ENCODE measurements around the gene WDTC1.

The WDTC1 gene

DNA sequence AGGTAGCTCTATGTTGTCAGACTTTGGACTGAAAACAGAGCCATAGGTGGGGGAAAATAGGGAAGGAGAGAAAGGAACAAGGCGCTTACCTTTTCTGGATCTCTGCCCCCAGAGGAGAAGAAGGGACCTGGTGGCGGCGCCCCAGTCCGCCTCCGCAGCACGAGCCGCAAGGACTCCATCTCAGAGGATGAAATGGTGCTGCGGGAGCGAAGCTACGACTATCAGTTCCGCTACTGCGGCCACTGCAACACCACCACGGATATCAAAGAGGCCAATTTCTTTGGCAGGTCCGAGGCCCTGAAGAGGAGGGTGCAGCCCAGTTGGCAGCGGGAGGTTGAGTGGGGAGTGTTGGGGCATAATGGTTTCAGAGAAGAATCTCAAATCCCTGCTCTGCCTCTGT lies 69.1 kb downstream of the WDTC1 start:
- Histone ChIP-seq H3K9me3 (no peaks in the 10 kb centered on the region), H3K4me3 (ENCODE audit: low read depth, low read length) (no peak overlapping the region), H3K27me3 (no peaks in the 10 kb centered on the region), H3K36me3 (no peaks in the 10 kb centered on the region), H3K4me1 (peaks cover 16% of the 10 kb centered on the region)
- no peak for TF ChIP-seq CTCF (IDR thresholded peaks at IDR 0.05; ENCODE audit: low read depth, low read length)
- no peak for DNase-seq

- Histone ChIP-seq H3K4me3 (ENCODE audit: low read depth, low read length) (no peak overlapping the region), H3K36me3 (no peaks in the 10 kb centered on the region), H3K4me1 (no peaks in the 10 kb centered on the region; the same call in 1 of the 2 replicates), H3K27me3 (no peaks in the 10 kb centered on the region), H3K9me3 (no peaks in the 10 kb centered on the region)
- DNase-seq: no peak
- TF ChIP-seq CTCF (IDR thresholded peaks at IDR 0.05; ENCODE audit: low read depth, low read length): no peak
These were observed 71.6 kb downstream of the WDTC1 start for GRCh38 chr1:27306071-27306470.

DNA sequence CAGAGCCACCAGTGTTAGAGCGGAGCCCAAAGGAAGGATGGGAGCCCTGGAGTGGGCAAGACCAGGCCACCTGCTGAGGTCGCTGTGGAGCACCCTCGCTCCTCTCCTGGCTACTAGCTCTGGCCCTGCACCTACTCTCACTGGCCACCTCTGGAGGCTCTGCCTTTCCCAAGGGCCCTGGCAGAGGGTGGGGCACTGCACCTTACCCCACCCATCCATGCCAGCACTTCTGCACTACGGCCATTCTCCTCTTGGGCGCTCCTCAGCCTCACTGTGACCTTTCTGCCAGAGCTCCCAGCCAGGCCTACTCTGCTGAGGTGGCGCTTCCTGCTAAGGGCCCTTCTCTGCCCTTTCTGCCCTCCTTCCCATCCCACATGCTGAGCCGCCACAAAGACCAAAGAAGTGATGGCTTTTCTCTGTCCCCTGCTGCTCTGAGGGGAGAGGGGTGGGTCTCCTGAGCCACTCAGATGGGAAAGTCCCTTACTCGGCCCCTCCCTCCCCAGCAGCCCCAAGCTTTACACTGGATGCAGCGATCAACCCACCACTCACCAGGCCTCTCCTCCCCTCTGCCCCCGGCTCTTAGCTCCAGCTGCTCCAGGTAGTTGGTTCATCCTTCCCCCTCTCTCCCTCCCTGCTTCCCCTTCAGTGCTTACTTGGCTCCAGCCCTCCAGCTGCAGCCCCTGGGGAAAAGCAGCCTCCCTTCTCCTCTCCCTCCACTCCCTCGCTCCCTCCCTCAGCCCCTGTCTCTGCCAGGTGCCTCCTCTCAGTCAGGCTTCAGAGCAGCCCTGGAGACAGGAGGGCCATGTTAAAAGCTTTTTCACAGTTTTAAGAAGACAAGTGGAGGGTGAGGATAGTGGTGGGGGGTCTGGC lies 72.7 kb downstream of the WDTC1 start:
- H3K36me3 ChIP-seq: no peaks in the 10 kb centered on the region
- no peak for TF ChIP-seq CTCF (IDR thresholded peaks at IDR 0.05; ENCODE audit: low read depth, low read length)
- H3K9me3 ChIP-seq: no peaks in the 10 kb centered on the region
- no peaks in the 10 kb centered on the region for H3K27me3 ChIP-seq
- no peak overlapping the region for H3K4me3 ChIP-seq (ENCODE audit: low read depth, low read length)
- DNase-seq: peak; percentile 21
- no peaks in the 10 kb centered on the region for H3K4me1 ChIP-seq

- TF ChIP-seq CTCF (IDR thresholded peaks at IDR 0.05; ENCODE audit: low read depth, low read length): no peak
- no peak for DNase-seq
- H3K9me3 ChIP-seq: no peaks in the 10 kb centered on the region
- no peak overlapping the region for H3K4me3 ChIP-seq (ENCODE audit: low read depth, low read length)
- no peaks in the 10 kb centered on the region for H3K27me3 ChIP-seq
- no peaks in the 10 kb centered on the region for H3K4me1 ChIP-seq
- no peaks in the 10 kb centered on the region for H3K36me3 ChIP-seq
These were observed 73.6 kb downstream of the WDTC1 start for GRCh38 chr1:27307874-27308598.

- Histone ChIP-seq H3K9me3 (no peaks in the 10 kb centered on the region), H3K27me3 (no peaks in the 10 kb centered on the region), H3K4me3 (ENCODE audit: low read depth, low read length) (no peak overlapping the region), H3K36me3 (no peaks in the 10 kb centered on the region), H3K4me1 (no peaks in the 10 kb centered on the region)
- DNase-seq: no peak
- no peak for TF ChIP-seq CTCF (IDR thresholded peaks at IDR 0.05; ENCODE audit: low read depth, low read length)
These were observed 79.7 kb downstream of the WDTC1 start for GRCh38 chr1:27314169-27314568.

DNA sequence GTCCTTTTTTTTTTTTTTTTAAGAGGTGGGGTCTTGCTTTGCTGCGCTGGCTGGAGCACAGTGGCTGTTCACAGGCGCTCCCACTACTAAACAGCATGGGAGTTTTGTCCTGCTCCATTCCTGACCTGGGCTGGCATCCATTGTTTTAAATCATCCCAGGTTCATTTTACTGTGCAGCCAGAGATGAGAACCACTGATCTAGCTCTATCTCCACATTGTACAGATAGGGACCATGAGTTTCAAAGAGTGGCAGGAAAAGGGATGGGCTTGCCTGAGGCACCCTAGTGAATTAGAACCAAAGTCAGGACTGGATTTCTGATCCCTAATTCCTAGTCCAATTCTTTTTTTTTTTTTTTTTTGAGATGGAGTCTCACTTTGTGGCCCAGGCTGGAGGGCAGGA lies 80.3 kb downstream of the WDTC1 start:
- no peak overlapping the region for H3K4me3 ChIP-seq (ENCODE audit: low read depth, low read length)
- no peaks in the 10 kb centered on the region for H3K36me3 ChIP-seq
- no peaks in the 10 kb centered on the region for H3K9me3 ChIP-seq
- no peak for DNase-seq
- H3K27me3 ChIP-seq: no peaks in the 10 kb centered on the region
- no peak for TF ChIP-seq CTCF (IDR thresholded peaks at IDR 0.05; ENCODE audit: low read depth, low read length)
- H3K4me1 ChIP-seq: no peaks in the 10 kb centered on the region

Measured in BE2C (cell line).